ENCODE results near the gene CCNC.
A peak's percentile ranks its signal among the peaks of the same experiment; 100 is the strongest.
"Not testable (repeated sequence)": the region's sequence is repeated elsewhere in the genome, so short reads cannot be mapped to it uniquely, and the experiment has no call there.

The CCNC gene

DNA sequence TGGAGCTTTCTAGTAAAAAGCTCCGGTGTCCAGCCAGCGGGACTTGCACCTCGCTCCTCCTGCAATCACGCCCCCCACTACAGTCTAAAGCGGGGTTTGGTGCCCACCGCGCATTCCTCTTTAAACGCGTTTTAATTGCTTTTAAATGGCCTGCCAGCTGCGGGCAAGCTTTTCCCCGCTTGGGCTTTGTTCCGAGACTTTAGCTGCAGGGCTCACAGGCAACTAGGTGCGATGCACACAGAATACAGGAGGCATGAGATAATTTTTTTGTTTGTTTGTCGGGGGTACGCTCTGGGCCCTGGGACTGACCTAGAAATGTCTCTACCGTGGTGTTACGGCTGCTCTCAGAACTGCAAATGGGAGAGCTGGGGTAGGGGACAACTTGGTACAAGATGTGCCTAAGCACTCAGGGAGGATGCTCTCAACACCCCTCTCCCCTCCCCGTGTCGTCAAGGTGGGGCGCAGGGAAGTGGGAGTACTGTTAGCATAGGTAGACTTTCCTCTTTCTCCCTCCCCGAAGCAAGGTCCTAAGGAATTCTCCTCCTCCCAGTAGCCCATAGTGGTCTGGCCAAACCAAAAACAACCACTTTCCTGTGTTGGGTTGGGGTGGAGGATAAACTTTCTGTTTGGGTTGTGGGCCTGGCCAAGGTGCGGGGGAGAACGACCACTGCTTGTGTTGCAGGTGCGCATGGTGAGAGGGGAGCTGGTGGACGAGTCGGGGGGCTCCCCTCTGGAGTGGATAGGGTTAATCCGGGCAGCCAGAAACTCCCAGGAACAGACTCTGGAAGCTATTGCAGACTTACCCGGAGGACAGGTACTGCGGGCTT is 39.8 kb upstream of the CCNC start:
- DNase-seq (ENCODE audit: insufficient read length): no peak
- no peak for FAIRE-seq
- no peak for TF ChIP-seq POLR2A (IDR thresholded peaks at IDR 0.05; ENCODE audit: low read depth, low read length)
- no peak for TF ChIP-seq POLR2AphosphoS5 (IDR thresholded peaks at IDR 0.05; ENCODE audit: low read depth, low read length)
- no peak for TF ChIP-seq TAF1 (IDR thresholded peaks at IDR 0.05; ENCODE audit: borderline replicate concordance, low read depth, low read length)

DNA sequence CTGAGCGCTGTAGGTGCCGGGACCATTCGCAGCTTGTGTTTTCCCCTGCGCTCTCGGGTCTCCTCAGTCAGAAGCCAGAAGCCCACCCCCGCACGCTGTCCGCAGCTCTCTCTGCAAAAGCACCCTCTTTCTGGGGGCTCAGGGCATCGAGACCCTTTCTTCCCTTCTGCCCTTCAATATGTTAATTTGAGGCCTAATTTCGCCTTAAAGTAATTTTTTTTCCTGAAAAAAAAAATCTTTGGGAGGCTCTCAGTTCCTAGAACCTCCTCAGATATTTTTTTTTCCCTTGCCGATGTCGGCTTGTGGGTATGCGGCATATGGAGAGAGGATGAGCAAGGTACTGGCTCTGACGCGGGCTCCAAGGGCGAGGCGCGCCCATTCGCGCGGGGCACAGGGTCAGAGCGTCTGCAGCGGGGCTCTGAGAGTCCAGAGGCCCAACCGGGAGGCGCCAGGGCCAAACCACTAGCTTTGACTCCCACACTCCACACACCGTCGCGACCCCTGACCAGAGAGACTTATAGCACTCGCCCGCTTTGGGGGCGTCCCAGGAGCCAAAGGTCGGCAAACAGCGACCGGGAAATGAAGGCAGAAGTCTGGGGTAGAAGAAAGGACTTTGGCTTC is 39.1 kb upstream of the CCNC start:
- TF ChIP-seq POLR2A (IDR thresholded peaks at IDR 0.05; ENCODE audit: low read depth, low read length) (no peak), TAF1 (IDR thresholded peaks at IDR 0.05; ENCODE audit: borderline replicate concordance, low read depth, low read length) (no peak), POLR2AphosphoS5 (IDR thresholded peaks at IDR 0.05; ENCODE audit: low read depth, low read length) (no peak)
- FAIRE-seq (no peak), DNase-seq (ENCODE audit: insufficient read length) (no peak)

DNA sequence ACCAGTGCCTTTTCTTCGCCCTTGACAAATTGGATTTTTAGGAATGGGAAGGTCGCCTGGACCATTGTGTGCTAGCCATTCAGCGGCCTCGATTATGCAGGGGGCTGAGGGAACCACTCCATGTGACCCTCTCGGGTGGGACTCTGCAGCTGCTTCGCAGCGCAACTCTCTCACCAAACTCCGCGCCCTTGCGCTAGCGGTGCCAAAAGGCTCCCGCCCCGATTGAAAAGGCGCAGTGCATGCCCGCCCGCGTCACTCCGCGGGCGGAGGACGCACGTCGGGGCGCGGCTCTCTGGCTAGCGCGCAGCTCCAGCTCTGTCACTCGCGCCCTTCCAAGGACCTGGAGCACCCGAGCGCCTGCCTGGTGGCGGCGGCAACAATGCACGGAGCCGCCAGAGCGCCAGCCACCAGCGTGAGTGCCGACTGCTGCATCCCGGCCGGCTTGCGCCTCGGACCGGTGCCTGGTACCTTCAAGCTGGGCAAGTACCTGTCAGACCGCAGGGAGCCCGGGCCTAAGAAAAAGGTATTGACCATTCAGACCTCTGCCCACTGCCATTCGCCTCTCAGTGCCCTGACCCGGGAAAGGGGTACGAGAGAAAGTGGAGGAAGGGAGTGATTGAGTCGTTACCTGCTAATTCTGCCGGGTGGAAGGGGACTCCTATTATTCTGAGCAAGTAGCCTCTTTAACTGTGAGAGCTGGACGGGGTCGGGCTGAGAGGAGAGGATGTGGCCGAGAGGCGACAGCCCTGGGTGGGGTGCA is 38.4 kb upstream of the CCNC start, which contains the start of gene PRDM13:
Gene PRDM13 (plus strand): TSS at position 178 of the 760 bp plus-strand sequence. CDS start 202 bp downstream, at position 380.
- no peak for FAIRE-seq
- DNase-seq (ENCODE audit: insufficient read length): no peak
- TF ChIP-seq TAF1 (IDR thresholded peaks at IDR 0.05; ENCODE audit: borderline replicate concordance, low read depth, low read length) (no peak), POLR2A (IDR thresholded peaks at IDR 0.05; ENCODE audit: low read depth, low read length) (no peak), POLR2AphosphoS5 (IDR thresholded peaks at IDR 0.05; ENCODE audit: low read depth, low read length) (no peak)

GRCh38 chr6:99605911-99606655 is 37.6 kb upstream of the CCNC start:
- DNase-seq (ENCODE audit: insufficient read length) (no peak), FAIRE-seq (no peak)
- TF ChIP-seq TAF1 (IDR thresholded peaks at IDR 0.05; ENCODE audit: borderline replicate concordance, low read depth, low read length): no peak
- no peak for TF ChIP-seq POLR2AphosphoS5 (IDR thresholded peaks at IDR 0.05; ENCODE audit: low read depth, low read length)
- no peak for TF ChIP-seq POLR2A (IDR thresholded peaks at IDR 0.05; ENCODE audit: low read depth, low read length)

DNA sequence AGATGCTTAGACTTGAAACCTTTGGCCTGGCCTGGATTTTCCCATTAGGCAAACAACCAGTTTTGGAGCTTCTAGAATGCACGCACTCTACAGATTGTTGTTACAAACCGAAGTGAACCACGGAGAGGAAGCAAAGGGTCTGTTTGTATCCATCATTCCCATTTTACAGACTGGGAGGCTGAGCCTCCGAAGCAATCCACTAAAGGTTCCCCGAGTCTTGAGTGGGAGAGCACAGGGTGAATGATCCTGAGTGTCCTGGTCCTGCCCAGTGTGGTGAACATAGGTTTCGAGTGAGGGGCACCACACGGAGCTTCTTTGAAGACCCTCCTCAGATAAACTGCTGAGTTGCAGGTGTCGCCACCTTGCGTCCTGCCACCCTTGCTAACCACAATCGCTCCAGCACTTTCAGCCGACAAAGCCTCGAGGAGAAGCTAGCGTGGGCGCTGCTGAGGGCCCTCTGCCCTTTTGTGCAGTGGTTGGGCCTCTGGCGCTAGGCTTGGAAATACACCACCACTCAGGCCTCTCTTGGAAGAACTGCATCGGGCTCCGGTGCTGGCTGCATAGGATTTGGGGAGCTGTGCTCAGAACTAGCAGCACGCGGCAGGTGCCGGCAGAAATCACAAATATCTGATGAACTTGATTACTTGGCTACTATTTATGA is 36.7 kb upstream of the CCNC start:
- TF ChIP-seq POLR2AphosphoS5 (IDR thresholded peaks at IDR 0.05; ENCODE audit: low read depth, low read length): no peak
- DNase-seq (ENCODE audit: insufficient read length): no peak
- no peak for FAIRE-seq

DNA sequence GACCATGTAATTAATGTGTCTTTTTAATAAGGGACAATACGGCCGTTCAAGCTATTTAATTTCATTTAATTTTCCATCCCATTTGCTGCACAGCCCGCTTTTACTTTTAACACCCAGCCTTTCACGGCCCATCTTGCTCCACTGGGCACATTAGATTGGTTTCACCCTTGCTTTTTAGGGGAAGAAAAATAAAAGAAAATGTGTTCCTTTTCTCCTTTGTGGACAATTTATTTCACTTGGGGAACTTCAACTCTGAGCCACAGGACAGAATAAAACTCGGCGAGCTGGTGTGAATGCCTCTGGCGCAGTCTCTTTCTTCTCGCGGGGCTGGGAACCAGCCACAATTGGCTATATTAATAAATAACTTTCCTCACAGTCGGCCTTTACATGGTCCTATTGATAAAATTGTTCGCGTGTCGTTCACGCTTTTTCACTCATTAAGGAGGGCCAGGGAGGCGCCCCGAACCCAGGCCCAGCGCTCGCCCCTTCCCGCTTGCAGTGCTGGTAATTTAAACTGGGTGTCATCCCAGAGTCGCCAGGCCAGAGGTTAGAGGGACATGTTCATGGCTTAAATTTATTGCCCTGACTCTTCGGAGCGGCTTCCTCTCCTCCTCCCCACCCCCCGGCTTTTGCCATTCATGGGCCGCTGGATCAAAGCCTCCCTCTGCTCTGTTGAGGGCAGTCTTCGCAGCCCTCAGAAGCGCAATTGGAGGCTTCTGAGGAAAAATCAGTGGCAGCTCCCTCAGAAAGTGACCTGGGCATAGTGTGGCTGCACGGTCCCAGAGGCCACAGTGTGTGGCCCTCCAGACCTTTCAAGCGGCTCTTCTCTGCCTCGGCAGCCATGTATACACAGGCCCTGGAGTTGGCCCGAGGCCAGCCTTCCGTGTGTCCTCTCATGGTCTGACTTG is 36.0 kb upstream of the CCNC start:
- DNase-seq (ENCODE audit: insufficient read length) (no peak), FAIRE-seq (no peak)

DNA sequence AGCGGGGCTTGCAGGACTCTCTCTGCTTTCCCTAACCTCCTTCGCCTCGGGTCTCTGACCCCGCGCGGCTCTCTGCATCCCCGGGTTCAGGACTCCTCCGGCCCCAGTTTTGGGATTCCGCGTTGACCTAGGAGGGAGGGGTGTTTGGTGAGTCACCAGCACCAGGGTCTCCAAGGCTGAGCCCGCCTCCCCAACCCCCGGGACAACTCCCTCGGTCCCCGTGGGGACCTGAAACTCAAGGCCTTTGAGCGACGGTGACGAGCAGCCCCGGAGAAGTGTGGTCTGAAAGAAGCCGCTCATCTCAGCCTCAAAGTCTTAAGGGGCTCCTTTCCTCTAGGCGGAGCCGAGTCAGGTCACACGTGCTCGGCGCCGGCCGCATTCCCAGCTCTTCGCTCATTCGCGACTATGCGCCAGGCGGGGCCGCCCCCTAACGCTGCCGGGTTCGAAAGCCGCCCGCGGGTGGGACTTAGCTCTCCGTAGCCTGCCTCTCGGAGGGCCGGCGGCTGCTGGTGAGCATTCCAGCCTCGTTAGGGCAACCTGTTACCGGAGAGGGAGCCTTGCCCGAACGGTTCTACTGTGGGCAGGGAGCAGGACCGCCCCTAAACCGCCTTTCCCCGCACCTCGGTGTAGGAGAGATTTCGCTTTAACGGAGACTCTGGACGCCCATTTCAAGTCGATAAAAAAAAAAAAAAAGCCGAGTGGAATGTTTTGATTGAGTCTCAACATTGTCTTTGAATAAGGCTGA is 35.1 kb upstream of the CCNC start:
- TF ChIP-seq TAF1 (IDR thresholded peaks at IDR 0.05; ENCODE audit: borderline replicate concordance, low read depth, low read length) (no peak), POLR2A (IDR thresholded peaks at IDR 0.05; ENCODE audit: low read depth, low read length) (no peak), POLR2AphosphoS5 (IDR thresholded peaks at IDR 0.05; ENCODE audit: low read depth, low read length) (no peak)
- DNase-seq (ENCODE audit: insufficient read length) (peak; percentile 28), FAIRE-seq (no peak)

More for the DNA sequence above, 36.0 kb upstream of the CCNC start:
- TF ChIP-seq POLR2AphosphoS5 (IDR thresholded peaks at IDR 0.05; ENCODE audit: low read depth, low read length) (no peak), TAF1 (IDR thresholded peaks at IDR 0.05; ENCODE audit: borderline replicate concordance, low read depth, low read length) (no peak), POLR2A (IDR thresholded peaks at IDR 0.05; ENCODE audit: low read depth, low read length) (no peak)

- FAIRE-seq (no peak), DNase-seq (ENCODE audit: insufficient read length) (no peak)
- no peak for TF ChIP-seq POLR2A (IDR thresholded peaks at IDR 0.05; ENCODE audit: low read depth, low read length)
- no peak for TF ChIP-seq POLR2AphosphoS5 (IDR thresholded peaks at IDR 0.05; ENCODE audit: low read depth, low read length)
- TF ChIP-seq TAF1 (IDR thresholded peaks at IDR 0.05; ENCODE audit: borderline replicate concordance, low read depth, low read length): no peak
Measured at GRCh38 chr6:99602520-99603420, 34.3 kb upstream of the CCNC start.

DNA sequence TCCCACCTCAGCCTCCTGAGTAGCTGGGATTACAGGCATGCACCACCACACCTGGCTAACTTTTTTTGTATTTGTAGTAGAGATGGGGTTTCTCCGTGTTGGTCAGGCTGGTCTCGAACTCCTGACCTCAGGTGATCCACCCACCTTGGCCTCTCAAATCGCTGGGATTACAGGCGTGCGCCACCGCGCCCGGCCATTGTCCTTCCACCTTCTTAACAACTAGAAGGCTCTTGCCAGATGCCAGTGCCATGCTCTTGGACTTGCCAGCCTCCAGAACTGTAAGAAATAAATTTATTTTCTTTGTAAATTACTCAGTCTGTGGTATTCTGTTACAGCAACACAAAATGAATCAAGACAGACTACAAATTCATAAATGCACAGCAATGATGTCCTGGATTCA is 26.2 kb upstream of the CCNC start:
- not testable (repeated sequence) for FAIRE-seq

More for the DNA sequence above, 26.2 kb upstream of the CCNC start:
- DNase-seq (ENCODE audit: insufficient read length): not testable (repeated sequence)
